Stimulated activated CD4-positive, alpha-beta T cell treated with anti-CD3 and anti-CD28 coated beads, Interleukin-4, amount 100 ng/mL, for 48 hours (primary cell): Measurements from ENCODE around the gene ABCE1.
"Not testable (repeated sequence)": the region's sequence is repeated elsewhere in the genome, so short reads cannot be mapped to it uniquely, and the experiment has no call there.

Source experiments
- DNase-seq, 2 donors: peaks; one replicate each; pipeline ENCODE4 v3.0.0-alpha.2; 2020; ENCODE audit warnings: low read depth in 2 of 2

Gene ABCE1

DNA sequence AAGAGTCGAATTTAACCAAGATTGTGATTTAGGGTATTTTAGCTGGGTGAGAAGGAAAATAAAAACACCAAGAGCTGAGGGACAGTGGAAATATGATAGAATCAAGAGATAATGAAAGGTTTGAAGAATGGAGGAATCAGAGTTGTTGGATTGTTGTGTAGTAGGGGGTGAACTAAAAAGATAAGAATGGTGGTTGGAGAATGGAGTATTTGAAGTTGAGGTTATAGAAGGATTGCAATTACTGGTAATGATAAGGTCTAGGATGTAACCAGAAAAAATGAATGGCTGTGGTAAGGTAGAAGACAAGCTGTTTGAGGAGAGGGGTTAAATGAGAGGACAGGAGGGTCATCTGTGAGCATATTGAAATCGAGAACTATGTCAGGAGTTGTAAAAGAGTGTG is 4.5 kb downstream of the ABCE1 start:
- DNase-seq, result no peak

DNA sequence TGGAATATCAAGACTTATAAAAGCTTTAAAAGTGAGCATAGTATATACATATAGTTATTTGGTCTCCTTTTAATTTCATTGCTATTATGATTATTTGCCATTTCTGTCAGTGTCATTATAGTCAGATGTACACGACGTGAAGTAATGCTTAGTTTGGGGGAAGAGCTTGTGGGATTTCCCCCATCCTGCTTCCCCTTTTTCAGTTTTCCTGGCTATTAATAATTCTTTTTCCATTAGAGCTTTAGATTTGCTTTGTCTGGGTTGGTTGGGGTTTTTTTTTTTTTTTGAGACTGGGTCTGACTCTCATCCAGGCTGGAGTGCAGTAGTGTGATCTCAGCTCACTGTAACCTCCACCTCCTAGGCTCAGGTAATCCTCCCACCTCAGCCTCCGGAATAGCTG is 5.4 kb downstream of the ABCE1 start:
- DNase-seq, result no peak

DNA sequence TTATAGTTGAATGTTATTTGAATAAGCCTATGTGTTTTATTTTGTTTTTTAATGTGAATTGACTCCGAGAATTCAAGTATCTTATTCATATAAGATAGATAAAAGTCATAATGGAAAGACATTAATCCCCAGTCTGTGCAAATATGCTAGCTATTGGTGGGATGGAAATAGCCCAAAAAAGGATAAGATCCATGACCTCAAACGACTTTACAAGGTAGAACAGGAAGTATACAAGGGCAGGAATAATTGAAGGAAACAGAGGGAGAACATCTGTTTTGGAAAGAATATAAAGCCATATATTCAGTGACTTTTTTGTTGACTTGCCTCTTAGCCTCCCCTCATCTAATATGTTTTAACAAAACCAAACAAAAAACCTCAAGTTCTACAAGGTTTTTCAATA is 9.0 kb downstream of the ABCE1 start:
- DNase-seq, result no peak

DNA sequence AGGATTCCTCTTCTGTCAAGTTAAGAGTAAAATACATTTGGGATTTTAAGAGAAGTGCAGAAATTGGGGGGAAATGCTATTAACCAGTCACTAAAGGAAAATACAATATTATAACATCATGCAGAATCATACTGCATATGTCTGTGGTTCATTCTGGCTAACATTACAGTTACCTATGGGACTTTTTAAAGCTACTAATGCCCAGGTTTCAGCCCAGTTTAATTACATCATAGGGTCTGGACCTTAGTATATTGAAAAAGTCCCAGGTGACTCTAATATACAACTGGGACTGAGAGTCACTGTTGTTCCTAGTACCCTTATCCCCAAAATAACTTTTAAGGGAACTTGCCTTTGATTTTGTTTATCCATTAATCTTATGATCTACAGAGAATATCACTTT is 10.0 kb downstream of the ABCE1 start:
- no peak for DNase-seq

DNA sequence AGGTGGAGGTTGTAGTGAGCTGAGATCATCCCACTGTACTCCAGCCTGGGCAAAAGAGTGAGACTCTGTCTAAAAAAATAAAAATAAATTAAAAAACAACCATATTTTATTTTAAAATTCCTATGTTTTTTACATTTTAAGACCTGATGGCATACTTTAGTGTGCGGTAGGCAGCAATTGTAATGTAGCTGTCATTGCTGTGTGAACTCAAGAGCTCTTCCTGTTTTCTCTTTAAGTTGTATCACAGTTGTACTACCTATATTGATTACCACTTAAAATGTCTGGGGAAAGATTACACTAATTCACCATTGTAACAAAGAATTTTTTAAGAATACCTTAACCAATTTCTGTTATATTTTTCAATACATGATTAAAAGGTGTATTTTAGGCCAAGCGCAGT is 27.3 kb downstream of the ABCE1 start:
- no peak for DNase-seq

DNA sequence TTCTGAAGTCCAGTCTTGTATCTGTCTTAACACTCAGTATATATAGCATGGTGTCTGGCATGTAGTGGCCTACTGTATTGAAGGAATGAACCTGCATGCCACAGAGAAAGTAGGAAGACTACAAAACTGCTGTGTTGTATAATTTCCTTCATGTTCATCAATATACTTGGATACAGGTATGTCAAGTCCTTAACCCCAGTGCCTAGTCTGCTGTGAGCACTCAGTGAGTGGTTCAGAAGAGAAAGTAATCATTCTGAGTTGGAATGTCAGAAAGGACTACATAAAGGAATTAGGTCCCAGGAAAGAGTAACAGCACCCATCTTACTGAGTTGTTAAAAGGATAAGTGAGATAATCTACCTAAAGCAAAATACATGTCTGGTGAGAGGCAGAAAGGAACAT is 32.0 kb downstream of the ABCE1 start:
- DNase-seq, result no peak

DNA sequence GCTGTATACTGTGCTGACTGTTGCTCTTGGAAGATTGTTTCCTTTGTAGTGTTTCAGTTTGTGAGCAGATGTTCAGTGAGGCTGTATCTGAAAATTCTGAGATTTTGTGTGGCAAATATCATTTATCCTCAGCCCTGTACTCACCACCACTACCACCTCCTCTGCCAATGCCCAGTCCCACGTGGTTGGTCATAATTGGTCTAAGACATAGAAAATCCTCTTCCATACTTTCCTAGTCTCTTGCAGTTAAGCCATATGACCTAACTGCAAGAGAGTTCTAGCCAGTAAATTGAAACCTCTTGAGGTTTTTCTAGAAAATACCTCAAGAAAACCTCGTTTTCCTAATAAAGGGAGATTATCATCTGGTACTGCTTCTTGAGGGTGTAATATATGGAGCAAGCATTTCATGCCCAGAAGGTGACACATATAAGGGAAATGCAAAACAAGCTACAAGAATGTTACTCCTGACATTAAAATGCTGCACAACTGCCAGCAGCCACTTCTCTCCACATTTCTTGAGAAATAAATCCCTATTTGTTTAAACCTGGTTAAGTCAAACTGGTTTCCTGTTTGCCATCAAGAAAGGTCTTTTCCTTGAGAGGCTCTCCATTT is 32.8 kb downstream of the ABCE1 start:
- DNase-seq, result no peak

DNA sequence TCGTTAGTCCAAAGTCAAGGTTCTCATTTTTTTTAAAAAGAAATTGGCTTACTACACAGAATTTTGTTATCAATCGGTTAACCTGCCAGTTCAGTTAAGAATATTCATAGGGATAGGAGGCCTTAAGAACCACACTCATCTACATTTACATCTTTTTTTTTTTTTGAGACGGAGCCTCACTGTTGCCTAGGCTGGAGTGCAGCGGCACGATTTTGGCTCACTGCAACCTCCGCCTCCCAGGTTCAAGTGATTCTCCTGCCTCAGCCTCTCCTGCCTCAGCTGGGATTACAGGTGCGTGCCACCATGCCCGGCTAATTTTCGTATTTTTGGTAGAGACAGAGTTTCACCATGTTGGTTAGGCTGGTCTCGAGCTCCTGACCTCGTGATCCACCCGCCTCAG is 33.7 kb downstream of the ABCE1 start:
- DNase-seq, result no peak

DNA sequence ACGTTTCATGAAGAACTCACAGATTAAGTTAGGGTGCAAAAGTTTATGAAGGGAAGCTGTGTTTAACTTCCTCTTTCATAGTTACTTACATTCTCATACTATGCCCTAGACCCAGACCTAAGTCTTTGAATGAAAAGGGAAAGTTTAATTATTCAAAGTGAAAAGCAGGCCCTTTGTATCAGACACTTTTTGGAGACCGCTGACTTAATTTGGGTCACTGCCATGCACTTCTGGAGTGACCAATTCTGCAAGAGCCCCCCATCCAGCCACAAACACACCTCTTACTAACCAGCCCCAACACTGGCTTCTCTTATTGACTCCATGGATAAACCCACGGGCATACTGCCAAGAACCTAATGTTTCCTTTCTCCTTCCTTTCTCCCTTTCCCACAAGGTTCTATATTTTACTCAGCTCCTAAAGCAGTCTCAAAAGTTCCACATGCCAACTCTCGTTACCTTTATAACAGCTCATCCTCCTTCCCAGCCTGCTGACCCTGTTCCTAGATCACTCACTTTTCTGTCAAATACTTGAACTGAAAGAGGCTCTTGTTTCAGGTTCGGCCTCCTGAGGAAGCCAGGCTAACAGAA is 34.5 kb downstream of the ABCE1 start:
- peak in 1 of 2 donors; percentile 28 for DNase-seq

DNA sequence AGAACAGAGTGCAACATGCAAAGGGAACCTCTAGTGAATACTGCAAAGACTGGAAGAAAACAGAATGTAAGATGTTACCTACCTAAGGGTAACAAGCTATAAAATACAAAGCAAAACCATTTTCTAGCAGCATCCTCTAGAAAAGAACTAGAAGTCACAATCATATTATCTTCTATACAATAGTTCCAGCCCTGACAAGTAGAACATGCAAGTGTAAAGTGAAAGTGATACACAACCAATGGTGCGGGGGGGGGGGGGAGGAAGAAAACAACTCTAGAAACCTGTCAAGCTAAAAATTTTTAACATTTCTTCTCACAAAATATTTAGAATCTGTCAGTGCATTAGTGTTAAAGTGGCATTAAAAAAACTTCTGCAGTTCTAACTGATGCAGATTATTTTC is 38.1 kb downstream of the ABCE1 start:
- DNase-seq, result not testable (repeated sequence)

DNA sequence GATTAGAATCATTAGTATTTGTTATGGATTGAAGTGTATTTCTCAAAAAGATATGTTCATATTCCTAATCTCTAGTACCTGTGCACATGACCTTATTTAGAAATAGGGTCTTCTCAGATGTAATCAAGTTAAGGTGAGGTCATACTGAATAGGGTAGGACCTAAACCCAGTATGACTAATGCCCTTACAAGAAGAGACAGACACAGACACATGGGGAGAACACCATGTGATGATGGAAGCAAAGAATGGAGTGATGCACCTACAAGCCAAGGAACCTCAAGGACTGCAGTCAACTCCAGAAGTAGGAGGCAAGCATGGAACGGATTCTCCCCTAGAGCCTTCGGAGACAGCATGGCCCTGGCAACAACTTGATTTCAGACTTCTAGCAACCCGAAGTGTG is 50.9 kb downstream of the ABCE1 start:
- no peak for DNase-seq

DNA sequence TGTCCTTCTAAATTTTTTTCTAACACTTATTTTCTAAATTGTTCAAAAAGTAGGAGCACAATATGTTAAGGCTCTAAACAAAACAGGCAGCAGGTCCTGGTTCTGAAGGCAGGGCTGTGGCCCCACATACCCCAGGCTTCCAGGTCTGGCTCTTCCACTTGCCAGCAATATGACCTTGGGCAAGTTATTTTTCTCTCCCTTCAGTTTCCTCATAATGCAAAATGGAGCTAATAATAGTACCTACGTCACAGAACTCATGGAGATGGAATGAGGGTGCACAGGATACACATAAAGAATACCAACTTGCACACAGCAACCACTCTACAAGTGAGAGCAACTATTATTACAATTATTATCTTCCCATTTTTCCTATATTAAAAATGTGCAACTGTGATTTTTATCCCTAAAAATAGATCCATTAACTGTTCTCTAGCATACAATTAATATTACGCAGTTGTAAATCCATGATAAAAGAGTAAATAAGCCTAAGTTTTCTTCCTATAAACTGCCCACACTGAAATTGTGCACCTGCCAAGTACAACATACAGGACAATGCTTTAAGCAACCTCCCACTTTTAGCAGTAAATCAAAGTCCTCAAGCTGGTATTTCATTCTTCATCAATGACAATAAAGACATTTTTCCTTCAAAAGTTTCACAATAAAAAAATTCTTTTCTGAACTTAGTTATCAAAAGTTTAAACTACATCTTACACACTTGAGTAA is 55.2 kb downstream of the ABCE1 start:
- DNase-seq, result no peak

DNA sequence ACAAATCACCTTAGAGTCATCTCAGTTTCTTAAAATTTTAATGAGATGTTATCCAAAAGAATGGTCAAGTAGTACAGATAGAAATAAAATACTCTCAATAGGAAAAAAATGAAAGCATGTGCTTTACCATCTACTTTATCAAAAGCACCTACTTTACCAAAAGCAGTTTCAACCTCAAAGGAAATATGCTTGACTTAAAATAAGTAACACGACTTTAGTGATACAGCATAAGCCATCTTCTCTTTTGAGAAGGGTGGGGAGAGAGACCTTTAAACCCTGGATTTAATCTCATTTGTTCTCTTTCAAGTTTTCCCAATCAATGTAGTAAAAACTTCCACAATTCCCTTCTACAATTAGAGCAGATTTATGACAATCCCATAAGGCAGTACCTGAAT is 55.8 kb downstream of the ABCE1 start:
- no peak for DNase-seq

DNA sequence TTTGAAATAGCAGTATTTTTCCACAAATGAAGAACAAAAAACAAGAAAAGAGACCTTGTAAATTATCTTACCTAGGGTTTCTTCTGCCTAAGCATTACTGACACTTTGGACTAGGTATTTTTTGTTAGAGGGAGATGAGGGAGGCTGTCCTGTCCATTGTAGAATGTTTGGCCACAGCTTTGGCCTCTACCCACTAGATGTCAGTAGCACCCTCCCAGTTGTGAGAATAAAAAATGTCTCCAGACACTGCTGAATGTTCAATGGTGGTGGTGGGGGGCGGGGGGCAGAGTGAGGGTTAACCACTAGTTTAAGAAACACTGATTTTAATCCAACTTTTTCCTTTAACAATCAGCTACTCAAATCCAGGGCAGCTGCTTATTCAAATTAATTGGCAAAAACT is 56.5 kb downstream of the ABCE1 start:
- DNase-seq, result no peak

DNA sequence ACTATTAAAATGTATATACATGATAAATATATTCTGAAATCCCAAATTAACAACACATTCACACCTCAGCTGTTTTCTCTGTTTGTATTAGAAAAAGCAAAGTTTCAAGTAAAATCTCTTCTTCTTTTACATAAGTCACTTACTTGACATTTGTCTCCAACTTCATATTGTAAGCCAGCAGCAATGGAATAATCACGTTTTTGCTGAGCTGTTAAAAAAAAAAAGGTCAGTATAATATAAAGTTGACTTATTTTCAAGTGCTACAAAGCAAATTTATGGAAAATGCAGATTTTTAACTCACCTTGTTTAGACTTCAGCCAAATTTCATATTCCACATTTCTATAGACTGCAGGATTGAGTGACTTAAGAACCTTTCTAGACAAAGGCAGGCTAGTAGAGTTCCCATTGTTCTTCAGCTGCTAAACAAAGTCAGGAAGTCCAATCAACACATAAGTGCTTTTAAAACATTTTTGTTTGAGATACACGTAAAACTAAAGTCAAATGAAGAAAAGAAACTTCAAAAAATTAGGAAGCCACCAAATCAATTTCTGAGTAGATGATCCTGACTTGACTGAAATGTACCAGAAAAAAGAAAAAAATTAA is 57.3 kb downstream of the ABCE1 start:
- DNase-seq, result no peak

DNA sequence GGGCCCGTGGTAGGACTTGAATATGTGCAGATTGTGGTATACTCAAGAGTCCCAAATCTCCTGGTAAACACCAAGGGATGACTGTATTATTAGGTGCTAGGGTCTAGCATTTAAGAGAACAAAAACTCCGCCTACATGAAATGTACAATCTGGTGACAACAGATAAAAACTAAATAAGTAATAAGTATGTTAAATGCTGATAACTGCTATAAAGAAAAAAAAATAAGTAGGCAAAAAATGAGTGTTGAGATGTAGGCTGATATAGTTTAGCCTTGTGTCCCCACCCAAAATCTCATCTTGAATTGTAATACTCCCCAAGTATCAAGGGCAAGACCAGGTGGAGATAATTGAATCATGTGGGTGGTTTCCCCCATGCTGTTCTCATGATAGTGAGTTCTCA is 58.9 kb downstream of the ABCE1 start:
- DNase-seq, result no peak

DNA sequence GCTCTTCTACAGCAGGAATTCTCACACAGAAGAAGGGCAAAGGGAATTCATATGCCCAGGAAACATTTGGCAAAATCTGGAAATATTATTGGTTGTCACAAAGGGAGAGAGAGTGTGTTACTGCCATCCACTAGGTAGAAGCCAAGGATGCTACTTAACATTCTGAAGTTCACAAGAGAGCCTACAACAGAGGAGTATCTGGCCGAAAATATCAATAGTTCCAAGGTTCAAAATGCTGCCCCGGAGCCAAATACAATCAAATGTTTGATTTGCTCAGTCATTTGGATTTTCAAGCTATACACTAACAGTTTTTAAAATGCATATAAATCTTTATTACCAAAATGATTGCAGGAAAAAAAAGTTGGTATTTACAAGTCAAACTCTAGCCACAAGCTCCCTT is 63.4 kb downstream of the ABCE1 start:
- no peak for DNase-seq

DNA sequence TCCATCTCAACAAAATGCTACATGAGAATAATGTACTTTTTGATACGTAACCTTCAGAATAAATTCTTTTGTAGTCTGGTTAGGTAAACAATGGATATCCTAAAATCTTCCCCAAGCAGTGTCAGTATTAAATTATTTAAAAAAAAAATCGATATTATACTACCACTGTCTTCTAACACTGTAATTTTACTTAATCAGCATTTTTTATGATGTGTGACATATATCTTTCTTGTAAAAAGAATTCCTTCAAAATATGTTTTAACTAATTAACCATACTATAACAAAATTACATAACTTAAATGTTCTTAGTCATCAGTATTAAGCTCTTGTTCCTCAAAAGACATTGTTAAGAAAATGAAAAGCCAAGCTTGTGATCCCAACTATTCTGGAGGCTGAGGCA is 69.8 kb downstream of the ABCE1 start:
- no peak for DNase-seq

DNA sequence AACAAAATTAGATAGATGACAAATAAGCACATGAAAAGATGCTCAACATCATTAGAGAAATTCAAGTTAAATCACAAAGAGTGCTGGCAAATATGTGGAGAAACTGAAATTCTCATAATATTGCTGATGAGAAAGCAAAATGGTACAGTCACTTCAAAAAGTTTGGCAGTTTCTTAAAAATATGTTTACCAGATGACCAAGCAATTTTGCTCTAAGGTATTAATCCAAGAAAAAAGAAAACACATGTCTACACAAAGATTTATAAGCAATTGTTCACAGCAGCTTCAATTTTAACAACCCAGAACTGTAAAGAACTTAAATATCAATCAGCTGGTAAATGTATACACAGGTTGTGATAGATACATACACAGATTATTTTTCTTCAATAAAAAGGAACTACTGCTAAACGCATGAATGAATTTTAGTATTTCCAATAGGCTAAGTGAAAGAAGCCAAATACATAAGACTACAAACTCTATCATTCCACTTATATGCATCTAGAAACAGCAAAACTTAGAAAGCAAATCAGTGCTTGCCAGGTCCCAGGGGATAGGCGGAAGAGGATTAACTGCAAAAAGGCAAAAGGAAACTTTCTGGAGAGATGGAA is 70.6 kb downstream of the ABCE1 start:
- DNase-seq, result no peak

DNA sequence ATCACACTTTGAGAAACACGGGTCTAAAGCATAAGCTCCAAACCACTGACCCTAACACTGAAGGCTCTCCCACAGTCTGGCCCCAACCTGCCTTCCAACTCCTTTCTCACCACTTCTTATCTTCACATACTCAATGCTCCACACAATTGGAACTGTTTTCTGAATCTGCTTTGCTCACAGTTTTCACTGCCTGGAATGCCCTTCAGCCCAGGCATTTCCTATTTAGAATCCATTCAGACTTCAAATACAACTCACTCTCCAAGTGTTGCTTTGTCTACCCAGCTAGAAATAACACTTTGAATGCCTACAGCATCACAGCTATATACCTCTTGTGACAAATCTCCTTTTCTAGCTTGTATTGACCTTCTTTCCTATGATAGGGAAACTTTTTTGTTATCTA is 72.1 kb downstream of the ABCE1 start:
- DNase-seq, result no peak

DNA sequence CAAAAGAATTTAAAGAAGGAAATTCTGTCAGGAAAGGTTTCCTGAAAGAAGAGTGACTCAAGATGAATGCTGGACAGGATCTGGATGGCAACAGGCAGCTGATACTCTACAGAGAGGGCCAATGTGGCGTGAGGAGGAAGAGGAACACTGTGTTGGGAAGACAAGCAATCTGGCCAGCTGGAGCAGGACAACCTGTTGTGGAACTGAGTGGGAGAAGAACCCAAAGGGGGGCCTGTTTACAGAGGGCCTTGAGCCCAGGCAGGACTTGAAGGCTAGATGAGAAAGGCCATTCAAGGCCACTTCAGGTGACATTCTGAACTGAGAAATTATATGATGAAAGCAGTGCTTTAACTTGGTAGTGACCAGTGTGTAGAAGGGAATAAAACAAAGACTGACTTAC is 73.8 kb downstream of the ABCE1 start:
- no peak for DNase-seq

DNA sequence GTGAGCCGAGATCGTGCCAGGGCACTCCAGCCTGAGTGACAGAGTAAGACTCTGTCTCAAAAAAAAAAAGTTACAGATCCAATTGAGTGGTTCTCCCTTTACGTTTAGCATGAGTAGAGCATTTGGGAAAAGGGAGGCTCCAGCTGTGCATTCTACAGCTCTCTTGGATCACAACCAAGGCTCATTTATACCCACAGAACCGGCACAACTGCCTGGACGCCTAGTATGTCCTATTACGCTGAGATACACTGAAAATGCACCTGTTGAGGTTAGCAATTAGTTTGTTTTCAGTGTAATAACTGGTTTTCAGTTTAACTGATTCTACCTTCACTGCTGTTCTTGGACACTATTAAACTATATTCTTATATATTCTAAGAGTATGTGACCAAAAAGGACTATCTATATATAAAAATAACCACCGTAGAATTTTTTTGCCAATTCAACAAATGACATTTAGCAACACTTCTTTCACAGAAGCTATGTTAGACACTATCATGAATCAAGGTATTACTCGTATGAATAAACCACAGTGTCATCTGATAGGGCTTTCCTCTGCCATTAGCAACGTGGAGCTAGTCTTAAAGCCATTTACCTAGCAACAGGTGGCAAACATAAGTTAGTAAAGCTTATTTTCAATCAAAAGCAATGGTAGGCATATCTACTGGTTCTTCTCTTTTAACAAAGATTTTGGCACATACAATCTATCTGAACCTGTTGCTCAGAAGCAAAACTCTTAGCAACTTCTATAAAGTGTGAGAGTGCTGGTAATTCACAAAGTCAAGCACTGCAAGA is 78.7 kb downstream of the ABCE1 start:
- no peak for DNase-seq
